Measurements from ENCODE around the gene CREB3L4.

DNA sequence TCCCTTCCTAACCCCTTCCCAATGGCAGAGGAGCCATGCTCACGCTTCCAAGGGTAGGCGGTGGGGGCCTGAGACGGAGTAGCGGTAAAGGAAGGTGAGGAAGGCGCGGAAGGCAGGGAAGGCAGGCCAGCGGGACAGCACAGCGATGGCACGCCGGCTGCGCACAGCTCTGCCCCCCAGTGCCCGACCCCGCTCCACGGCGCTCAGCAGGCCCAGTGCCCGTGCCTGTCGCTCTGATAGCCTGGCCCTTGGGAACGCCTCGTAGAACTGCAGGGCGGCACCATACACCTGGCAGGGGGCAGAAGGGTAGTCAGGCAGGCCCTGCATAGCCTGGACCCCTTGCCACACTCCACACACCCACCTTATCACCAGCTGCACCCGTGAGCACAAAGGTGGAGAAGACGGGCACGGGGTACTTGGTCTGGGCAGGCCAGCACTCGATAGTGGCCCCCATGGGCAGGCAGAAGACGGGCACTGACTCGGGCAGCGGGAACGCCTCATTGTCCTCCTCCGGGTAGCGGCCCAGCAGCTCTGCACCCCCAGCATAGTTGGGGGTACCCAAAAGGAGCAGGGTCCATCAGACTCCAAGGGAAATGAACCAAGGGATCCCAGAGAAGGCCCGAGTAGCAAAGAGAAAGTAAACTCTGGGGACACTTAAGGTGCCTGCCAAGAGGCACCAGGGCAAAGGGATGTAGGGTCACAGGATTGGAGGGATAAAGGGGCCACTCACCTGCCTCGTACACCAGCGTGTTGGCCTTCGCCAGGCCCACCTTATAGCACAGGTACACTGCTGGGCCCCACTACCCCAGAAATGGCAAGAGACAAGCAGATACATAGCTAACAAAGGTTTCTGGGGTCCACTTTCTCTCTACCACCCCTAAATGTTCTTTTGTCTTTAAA is 25.6 kb upstream of the CREB3L4 start:
- no peak for TF ChIP-seq ZNF274 (IDR thresholded peaks at IDR 0.05; ENCODE audit: low read depth, low read length)
- TF ChIP-seq YY1 (IDR thresholded peaks at IDR 0.05; ENCODE audit: insufficient read depth, insufficient read length) = no peak
- TF ChIP-seq SUZ12 (IDR thresholded peaks at IDR 0.05; ENCODE audit: extremely low read depth, insufficient read depth, insufficient read length) = no peak
